GM12878 (cell line): ENCODE results near the gene STARD4. TPM values are rescaled to one million over a fixed set of nuclear protein-coding genes. Genes with fewer than 3 reads are reported as not detected.

Experiments
- ATAC-seq: fragments of 200-7000 bp; cut with Tn5 transposase; 3 replicates; pipeline ENCODE4 v1.9.1; 2020; ENCODE audit warnings: mild to moderate bottlenecking, moderate library complexity
- BruUV-seq: library from RNA; stranded (reverse); fragments of 400-500 nt; replicated peaks from 2 replicates; lab custom pipeline; 2021; lab: Mats Ljungman, UMichigan
- CTCF ChIA-PET: fragments of 300-600 bp; sonication (Branson Sonifier 250); formaldehyde crosslinking; extraction: SDS; loops from one replicate; lab custom pipeline; 2021; ENCODE audit warnings: inconsistent platforms; lab: Yijun Ruan, JAX
- POLR2A ChIA-PET: fragments of 350-600 bp; formaldehyde crosslinking; extraction: SDS; loops from one replicate; lab custom pipeline; 2021; ENCODE audit warnings: inconsistent platforms; lab: Charles Lee
- RAD21 ChIA-PET: fragments of 300-600 bp; sonication (Branson Sonifier 250); formaldehyde crosslinking; loops from one replicate; lab custom pipeline; 2023; ENCODE audit warnings: antibody characterized with exemption; ENCODE audit not compliant: unreplicated experiment; lab: Charles Lee
- SMC1A ChIA-PET: fragments of 300-600 bp; sonication (Branson Sonifier 250); formaldehyde crosslinking; loops from one replicate; lab custom pipeline; 2023; ENCODE audit not compliant: unreplicated experiment, uncharacterized antibody; lab: Charles Lee
- DNase-seq: peaks from one replicate; pipeline ENCODE4 v3.0.0-alpha.2; 2011; ENCODE audit warnings: low read depth, low spot score
- FAIRE-seq: peaks from 3 replicates; lab custom pipeline; 2011; peaks lifted over from hg19 to GRCh38; lab: Jason Lieb, UNC
- H2AFZ ChIP-seq: 2 replicates; pipeline ENCODE4 v1.6.0; 2011; ENCODE audit warnings: low read depth, low read length, control low read depth; ENCODE audit not compliant: control insufficient read depth
- H3K27ac ChIP-seq: 2 replicates; pipeline ENCODE4 v1.5.1; 2011; ENCODE audit warnings: control low read depth; ENCODE audit not compliant: control insufficient read depth, insufficient read depth
- H3K27me3 ChIP-seq, 2 experiments: replicated peaks in 1 of 2; 2 replicates each; pipeline versions ENCODE4 v1.6.0 to v1.6.1; 2011; ENCODE audit warnings: low read length in 1 of 2; ENCODE audit not compliant: control insufficient read depth in 2 of 2, insufficient read depth in 2 of 2
- H3K36me3 ChIP-seq, 2 experiments: 2 replicates each; pipeline ENCODE4 v1.5.1; 2011; ENCODE audit warnings: low read length in 1 of 2; ENCODE audit not compliant: control insufficient read depth in 2 of 2, insufficient read depth in 2 of 2
- H3K4me1 ChIP-seq: 2 replicates; pipeline ENCODE4 v1.6.1; 2011; ENCODE audit warnings: mild to moderate bottlenecking, low read length, moderate library complexity, mixed read lengths; ENCODE audit not compliant: control insufficient read depth, insufficient read depth
- H3K4me2 ChIP-seq: 2 replicates; pipeline ENCODE4 v1.6.0; 2011; ENCODE audit warnings: control low read depth; ENCODE audit not compliant: control insufficient read depth, insufficient read depth
- H3K4me3 ChIP-seq: fragments of 200-600 bp; sonication (generic); 2 replicates; pipeline ENCODE4 v1.5.1; 2016
- H3K79me2 ChIP-seq: 2 replicates; pipeline ENCODE4 v1.6.0; 2011; ENCODE audit warnings: low read length; ENCODE audit not compliant: control insufficient read depth, insufficient read depth
- H3K9ac ChIP-seq: 2 replicates; pipeline ENCODE4 v1.8.0; 2011; ENCODE audit warnings: low read length, control low read depth, mixed read lengths; ENCODE audit not compliant: control insufficient read depth, insufficient read depth
- H3K9me3 ChIP-seq: replicated peaks from 3 replicates; pipeline ENCODE4 v1.5.1; 2011; ENCODE audit warnings: mild to moderate bottlenecking, low read length; ENCODE audit not compliant: control insufficient read depth, insufficient read depth
- H4K20me1 ChIP-seq: 2 replicates; pipeline ENCODE4 v1.6.0; 2011; ENCODE audit not compliant: control insufficient read depth, insufficient read depth
- BMI1 ChIP-seq: fragments of 450-650 bp; IDR thresholded peaks from 2 replicates; pipeline ENCODE4 v1.6.1; 2016; ENCODE audit warnings: mild to moderate bottlenecking, moderate library complexity, borderline replicate concordance
- CBFB ChIP-seq: IDR thresholded peaks from 2 replicates; pipeline ENCODE4 v1.6.1; 2016; ENCODE audit warnings: antibody characterized with exemption, low read depth
- CBX5 ChIP-seq: sonication (generic); IDR thresholded peaks from 2 replicates; pipeline ENCODE4 v1.6.1; 2016; ENCODE audit warnings: low read depth, moderate library complexity, mild to moderate bottlenecking, inconsistent platforms
- CHD2 ChIP-seq: IDR thresholded peaks from 2 replicates; pipeline ENCODE4 v1.6.1; 2011; ENCODE audit warnings: low read depth, low read length, improper control_type of control experiment, borderline replicate concordance
- CHD4 ChIP-seq: fragments of 200-600 bp; sonication (generic); IDR thresholded peaks from 2 replicates; pipeline ENCODE4 v1.6.1; 2016; ENCODE audit warnings: mild to moderate bottlenecking
- FOXK2 ChIP-seq: fragments of 450-650 bp; IDR thresholded peaks from 2 replicates; pipeline ENCODE4 v1.6.1; 2017; ENCODE audit warnings: mild to moderate bottlenecking, moderate library complexity
- HDGF ChIP-seq: fragments of 450-650 bp; IDR thresholded peaks from 2 replicates; pipeline ENCODE4 v1.6.1; 2016; ENCODE audit warnings: antibody characterized with exemption
- KLF5 ChIP-seq: fragments of 450-650 bp; IDR thresholded peaks from 2 replicates; pipeline ENCODE4 v1.6.1; 2014; ENCODE audit warnings: mild to moderate bottlenecking; ENCODE audit not compliant: partially characterized antibody
- MXI1 ChIP-seq: fragments of 150-350 bp; IDR thresholded peaks from 2 replicates; pipeline ENCODE4 v1.6.1; 2011; ENCODE audit warnings: low read depth, mild to moderate bottlenecking, inconsistent platforms, low read length, improper control_type of control experiment
- NR2C1 ChIP-seq: fragments of 450-650 bp; IDR thresholded peaks from 2 replicates; pipeline ENCODE4 v1.6.1; 2017; ENCODE audit warnings: antibody characterized with exemption, mild to moderate bottlenecking, moderate library complexity
- SRF ChIP-seq, 2 experiments: IDR thresholded peaks; 2 replicates each; pipeline ENCODE4 v1.6.1; 2011; ENCODE audit warnings: low read depth in 2 of 2, low read length in 2 of 2, mild to moderate bottlenecking in 1 of 2, moderate library complexity in 1 of 2
- STAT1 ChIP-seq: fragments of 450-650 bp; conservative IDR thresholded peaks from 2 replicates; pipeline ENCODE4 v1.6.1; 2014; ENCODE audit warnings: antibody characterized with exemption, mild to moderate bottlenecking
- TAF1 ChIP-seq: IDR thresholded peaks from 2 replicates; pipeline ENCODE4 v1.6.1; 2011; ENCODE audit warnings: mild to moderate bottlenecking, low read depth, low read length, borderline replicate concordance
- ZBTB33 ChIP-seq: fragments of 450-650 bp; IDR thresholded peaks from 2 replicates; pipeline ENCODE4 v1.6.1; 2017; ENCODE audit warnings: mild to moderate bottlenecking
- ZNF274 ChIP-seq: IDR thresholded peaks from one replicate; pipeline ENCODE4 v1.8.0; 2011; ENCODE audit not compliant: insufficient read length, insufficient read depth
- WGBS: methylation state at CpG from one replicate; pipeline ENCODE4 v1.1.6; 2016; ENCODE audit warnings: low lambda C conversion rate; ENCODE audit not compliant: insufficient replicate concordance, insufficient coverage; ENCODE audit errors: missing lambda C conversion rate; 5-methylcytosine and 5-hydroxymethylcytosine counted together
- in situ Hi-C: fragments of 300-500 bp; cut with MboI; formaldehyde crosslinking; loops from 9 replicates; pipeline ENCODE4 v1.14.3; 2018; ENCODE audit warnings: mixed read lengths
- intact Hi-C: fragments of 100-400 bp; cut with micrococcal nuclease; formaldehyde crosslinking; loops from one replicate; pipeline ENCODE4 v1.14.2; 2022; ENCODE audit not compliant: unreplicated experiment
- polyA plus RNA-seq, 11 experiments: library from polyadenylated mRNA; depleted of rRNA in 4 of 11; unstranded in 6 of 11; stranded (reverse) in 5 of 11; fragments of >200 nt; fragmentation: Nextera tagmentation in 4 of 11; fragmentation: Illumina TruSeq in 1 of 11; extraction: Ambion mirVana in 4 of 11; extraction: Trizol in 1 of 11; gene quantifications; 1 replicate in 1 of 11; 2 replicates in 10 of 11; pipeline versions ENCODE4 v1.2.1 to v1.2.3, GENCODE V29; 2011 to 2016; ENCODE audit warnings: inconsistent platforms in 2 of 11, missing spikeins in 2 of 11, low read depth in 1 of 11
- total RNA-seq, 4 experiments: library from RNA; depleted of rRNA in 3 of 4; stranded (reverse); fragments of >200 nt in 3 of 4; fragmentation: Illumina TruSeq in 1 of 4; extraction: Trizol in 1 of 4; gene quantifications; 2 replicates each; pipeline versions ENCODE4 v1.2.1 to v1.2.3, GENCODE V29; 2013 to 2021
- TF ChIP-seq, protein P1 (sequence below): fragments of 450-650 bp; IDR thresholded peaks from 2 replicates; pipeline ENCODE4 v1.6.1; 2017; ENCODE audit warnings: antibody characterized with exemption, mild to moderate bottlenecking, moderate library complexity

Gene STARD4
- total and polyA plus RNA-seq, 10 of the 15 experiments (the other 5 are each of a cell fraction or from before 2014, with no cell fraction given) = 41.9 to 190 (median 71.6) TPM

- no peak overlapping the region for H3K4me3 ChIP-seq
- ATAC-seq = no peak
- ChIA-PET CTCF (interaction anchor here (0.6 to 7.8 kb wide), 11 partner anchors 10 to 612 kb away, joined by 3 to 80 read pairs (median 4); no protein-coding TSS in a partner anchor), SMC1A (interaction anchor here (1.1 to 2.0 kb wide), 5 partner anchors 12 to 628 kb away, joined by 3 to 10 read pairs (median 3); no protein-coding TSS in a partner anchor)
- no peak overlapping the region for H3K27ac ChIP-seq
- H3K79me2 ChIP-seq = no peaks in the 10 kb centered on the region
- H3K27me3 ChIP-seq = no peaks in the 10 kb centered on the region
- no peaks in the 10 kb centered on the region for H3K36me3 ChIP-seq
- H3K4me1 ChIP-seq = peaks cover 4% of the 10 kb centered on the region
- in situ Hi-C loops = no loop called here
- TF ChIP-seq NR2C1 = no peak
- TF ChIP-seq STAT1 = no peak
- TF ChIP-seq ZNF274 = no peak
- TF ChIP-seq CBX5 = no peak
- TF ChIP-seq FOXK2 = no peak
- TF ChIP-seq CHD2 = no peak
- TF ChIP-seq CBFB = no peak
- TF ChIP-seq KLF5 = no peak
- no peak for TF ChIP-seq TAF1
- TF ChIP-seq BMI1 = no peak
- TF ChIP-seq CHD4 = no peak
- no peak for TF ChIP-seq ZBTB33
- TF ChIP-seq, protein P1, sequence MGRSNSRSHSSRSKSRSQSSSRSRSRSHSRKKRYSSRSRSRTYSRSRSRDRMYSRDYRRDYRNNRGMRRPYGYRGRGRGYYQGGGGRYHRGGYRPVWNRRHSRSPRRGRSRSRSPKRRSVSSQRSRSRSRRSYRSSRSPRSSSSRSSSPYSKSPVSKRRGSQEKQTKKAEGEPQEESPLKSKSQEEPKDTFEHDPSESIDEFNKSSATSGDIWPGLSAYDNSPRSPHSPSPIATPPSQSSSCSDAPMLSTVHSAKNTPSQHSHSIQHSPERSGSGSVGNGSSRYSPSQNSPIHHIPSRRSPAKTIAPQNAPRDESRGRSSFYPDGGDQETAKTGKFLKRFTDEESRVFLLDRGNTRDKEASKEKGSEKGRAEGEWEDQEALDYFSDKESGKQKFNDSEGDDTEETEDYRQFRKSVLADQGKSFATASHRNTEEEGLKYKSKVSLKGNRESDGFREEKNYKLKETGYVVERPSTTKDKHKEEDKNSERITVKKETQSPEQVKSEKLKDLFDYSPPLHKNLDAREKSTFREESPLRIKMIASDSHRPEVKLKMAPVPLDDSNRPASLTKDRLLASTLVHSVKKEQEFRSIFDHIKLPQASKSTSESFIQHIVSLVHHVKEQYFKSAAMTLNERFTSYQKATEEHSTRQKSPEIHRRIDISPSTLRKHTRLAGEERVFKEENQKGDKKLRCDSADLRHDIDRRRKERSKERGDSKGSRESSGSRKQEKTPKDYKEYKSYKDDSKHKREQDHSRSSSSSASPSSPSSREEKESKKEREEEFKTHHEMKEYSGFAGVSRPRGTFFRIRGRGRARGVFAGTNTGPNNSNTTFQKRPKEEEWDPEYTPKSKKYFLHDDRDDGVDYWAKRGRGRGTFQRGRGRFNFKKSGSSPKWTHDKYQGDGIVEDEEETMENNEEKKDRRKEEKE = no peak
- TF ChIP-seq SRF (IDR thresholded peaks at IDR 0.05; ENCODE audit: low read depth in 2 of 2, low read length in 2 of 2) = no peak
- no peak for TF ChIP-seq HDGF
- TF ChIP-seq MXI1 = no peak
- TF ChIP-seq, all 136 proteins: peak for 0
- no peaks in the 10 kb centered on the region for H4K20me1 ChIP-seq
- no peak overlapping the region for H2AFZ ChIP-seq
- H3K9me3 ChIP-seq = no peaks in the 10 kb centered on the region; the same call in 1 of the 3 replicates
- DNase-seq = no peak
- no TSS peak for BruUV-seq
- ChIA-PET RAD21 (interaction anchor here (2.0 kb wide), 1 partner anchor 613 kb away, joined by 21 read pairs; no protein-coding TSS in a partner anchor), POLR2A (no interaction called here)
- no peak overlapping the region for H3K9ac ChIP-seq
- no peak for FAIRE-seq
- WGBS = 18% methylated on average over 5 of the region's 5 CpGs
- no peak overlapping the region for H3K4me2 ChIP-seq
- intact Hi-C loops = loop anchor here (5.0 kb wide), 1 partner anchor 614 kb away; no protein-coding TSS in a partner anchor
Measured at GRCh38 chr5:111532886-111533582, 20.7 kb upstream of the STARD4 start.
